Calu3 (cell line): Measurements from ENCODE around the gene OR52B2. TPM values are rescaled to one million over a fixed set of nuclear protein-coding genes. Genes with fewer than 3 reads are reported as not detected.

ENCODE experiments used
- BruUV-seq: library from RNA; stranded (reverse); fragments of 400-500 nt; replicated peaks from 2 replicates; lab custom pipeline; 2021; lab: Mats Ljungman, UMichigan
- CTCF ChIA-PET: fragments of 300-600 bp; sonication (Branson Sonifier 250); formaldehyde crosslinking; loops from one replicate; lab custom pipeline; 2022; ENCODE audit warnings: antibody characterized with exemption; lab: Charles Lee
- DNase-seq: peaks from one replicate; pipeline ENCODE4 v3.0.0; 2022
- H3K27ac Mint-ChIP-seq: one replicate; pipeline ENCODE4 v1.8.0; 2022; ENCODE audit warnings: mixed read lengths; ENCODE audit not compliant: unreplicated experiment
- H3K27me3 Mint-ChIP-seq: one replicate; pipeline ENCODE4 v1.8.0; 2022; ENCODE audit warnings: mixed read lengths; ENCODE audit not compliant: unreplicated experiment
- H3K36me3 Mint-ChIP-seq: one replicate; pipeline ENCODE4 v1.8.0; 2022; ENCODE audit warnings: mild to moderate bottlenecking, moderate library complexity, mixed read lengths; ENCODE audit not compliant: insufficient read depth, unreplicated experiment
- H3K4me1 Mint-ChIP-seq: one replicate; pipeline ENCODE4 v1.8.0; 2022; ENCODE audit warnings: mild to moderate bottlenecking, low read depth, mixed read lengths; ENCODE audit not compliant: unreplicated experiment
- H3K4me3 Mint-ChIP-seq: one replicate; pipeline ENCODE4 v1.8.0; 2022; ENCODE audit warnings: mild to moderate bottlenecking, low read depth, moderate library complexity, mixed read lengths; ENCODE audit not compliant: unreplicated experiment
- H3K9me3 Mint-ChIP-seq: one replicate; pipeline ENCODE4 v1.8.0; 2022; ENCODE audit warnings: low read depth, mixed read lengths; ENCODE audit not compliant: unreplicated experiment
- intact Hi-C: fragments of 100-400 bp; cut with micrococcal nuclease; formaldehyde crosslinking; loops from one replicate; pipeline ENCODE4 v1.10.0; 2022; ENCODE audit not compliant: unreplicated experiment
- total RNA-seq: library from RNA; stranded (reverse); gene quantifications from 2 replicates; pipeline ENCODE4 v1.2.3, GENCODE V29; 2022
- TF ChIP-seq, protein P1 (sequence below): fragments of 200-600 bp; IDR thresholded peaks from one replicate; pipeline ENCODE4 v1.8.0; 2022; ENCODE audit warnings: antibody characterized with exemption; ENCODE audit not compliant: unreplicated experiment

OR52B2 gene
- total RNA-seq, 1 experiment from 2014 or later = not detected

DNA sequence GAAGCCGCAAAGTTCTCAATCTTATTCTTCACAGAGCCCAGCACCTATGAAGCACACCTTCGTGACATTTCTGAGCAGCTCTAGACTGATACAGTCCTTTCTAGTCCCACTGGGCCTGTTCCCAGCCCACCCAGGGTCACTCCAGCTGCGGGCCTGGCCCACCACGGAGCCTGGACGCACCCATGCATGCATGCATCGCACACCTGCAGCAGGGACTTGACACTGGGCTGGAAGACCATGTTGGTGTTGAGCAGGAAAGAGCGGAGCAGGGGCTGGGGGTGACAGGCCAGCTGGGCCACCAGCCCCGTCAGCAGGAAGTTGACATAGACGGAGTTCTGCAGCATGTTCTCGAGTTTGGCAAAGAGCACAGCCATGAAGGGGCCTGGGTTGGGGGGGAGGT lies 44.4 kb upstream of the OR52B2 start:
- H3K27ac Mint-ChIP-seq = no peak overlapping the region
- no TSS peak for BruUV-seq
- peaks cover 5% of the 10 kb centered on the region for H3K36me3 Mint-ChIP-seq
- no peaks in the 10 kb centered on the region for H3K9me3 Mint-ChIP-seq
- CTCF ChIA-PET = no interaction called here
- H3K27me3 Mint-ChIP-seq = no peaks in the 10 kb centered on the region
- H3K4me1 Mint-ChIP-seq = peaks cover 3% of the 10 kb centered on the region
- TF ChIP-seq, protein P1, sequence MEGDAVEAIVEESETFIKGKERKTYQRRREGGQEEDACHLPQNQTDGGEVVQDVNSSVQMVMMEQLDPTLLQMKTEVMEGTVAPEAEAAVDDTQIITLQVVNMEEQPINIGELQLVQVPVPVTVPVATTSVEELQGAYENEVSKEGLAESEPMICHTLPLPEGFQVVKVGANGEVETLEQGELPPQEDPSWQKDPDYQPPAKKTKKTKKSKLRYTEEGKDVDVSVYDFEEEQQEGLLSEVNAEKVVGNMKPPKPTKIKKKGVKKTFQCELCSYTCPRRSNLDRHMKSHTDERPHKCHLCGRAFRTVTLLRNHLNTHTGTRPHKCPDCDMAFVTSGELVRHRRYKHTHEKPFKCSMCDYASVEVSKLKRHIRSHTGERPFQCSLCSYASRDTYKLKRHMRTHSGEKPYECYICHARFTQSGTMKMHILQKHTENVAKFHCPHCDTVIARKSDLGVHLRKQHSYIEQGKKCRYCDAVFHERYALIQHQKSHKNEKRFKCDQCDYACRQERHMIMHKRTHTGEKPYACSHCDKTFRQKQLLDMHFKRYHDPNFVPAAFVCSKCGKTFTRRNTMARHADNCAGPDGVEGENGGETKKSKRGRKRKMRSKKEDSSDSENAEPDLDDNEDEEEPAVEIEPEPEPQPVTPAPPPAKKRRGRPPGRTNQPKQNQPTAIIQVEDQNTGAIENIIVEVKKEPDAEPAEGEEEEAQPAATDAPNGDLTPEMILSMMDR = no peak
- DNase-seq = no peak
- H3K4me3 Mint-ChIP-seq = no peak overlapping the region
- intact Hi-C loops = no loop called here

DNA sequence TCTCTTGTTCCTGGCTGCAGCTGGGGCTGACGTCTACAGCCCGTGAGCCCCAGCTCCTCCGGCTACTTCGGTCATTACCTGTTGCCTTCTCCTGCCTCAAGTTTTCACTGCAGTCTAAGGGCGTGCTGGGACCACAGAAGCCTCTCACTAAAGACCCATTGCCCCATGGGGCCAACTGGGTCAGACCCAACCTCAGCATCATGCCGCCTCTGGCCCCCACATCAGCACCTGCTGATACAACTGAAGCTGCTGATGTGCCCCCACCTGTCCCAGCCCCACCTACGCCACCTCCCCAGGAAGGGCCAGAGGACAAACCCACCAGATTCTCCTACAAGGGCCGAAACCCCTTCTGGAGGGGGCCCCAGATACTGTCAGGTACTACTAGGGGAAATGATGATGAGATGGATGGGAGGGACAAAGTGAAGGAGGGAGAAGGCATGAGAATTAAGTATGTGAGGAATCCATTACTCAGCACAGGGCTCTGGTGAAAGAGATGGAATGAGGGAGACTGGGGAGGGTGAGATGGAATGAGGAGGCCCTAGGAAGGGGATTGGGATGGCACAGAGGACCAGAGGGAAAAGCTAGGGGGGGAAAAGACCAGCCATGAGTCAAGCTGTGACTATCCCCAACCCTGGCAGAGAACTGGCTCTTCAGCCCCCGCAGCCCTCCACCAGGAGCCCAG lies 40.3 kb upstream of the OR52B2 start:
- Mint-ChIP-seq H3K4me1 (peaks cover 9% of the 10 kb centered on the region), H3K9me3 (no peaks in the 10 kb centered on the region), H3K4me3 (no peak overlapping the region), H3K27me3 (no peaks in the 10 kb centered on the region), H3K27ac (no peak overlapping the region), H3K36me3 (peaks cover 4% of the 10 kb centered on the region)
- intact Hi-C loops = no loop called here
- CTCF ChIA-PET = no interaction called here
- TF ChIP-seq, protein P1 = no peak
- DNase-seq = no peak
- BruUV-seq = no TSS peak

DNA sequence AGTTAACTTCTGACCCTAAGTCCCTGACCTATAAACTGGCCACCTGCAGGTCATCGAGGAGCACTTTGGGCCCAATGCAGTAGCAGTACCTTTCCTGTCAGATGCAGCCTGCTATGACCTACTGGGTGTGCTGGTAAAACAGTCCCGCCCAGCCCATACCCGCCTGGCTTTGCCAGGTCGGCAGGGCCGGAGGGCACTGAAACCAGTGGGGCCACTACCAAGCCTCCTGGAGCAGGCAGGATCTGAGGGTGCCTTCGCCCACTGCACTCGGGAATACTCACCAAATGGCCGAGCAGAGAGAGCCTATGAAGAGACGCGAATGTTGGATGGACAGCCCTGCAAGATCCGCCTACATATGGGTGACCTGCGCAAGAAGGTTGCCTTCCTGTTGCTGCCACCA lies 39.7 kb upstream of the OR52B2 start:
- peaks cover 9% of the 10 kb centered on the region for H3K4me1 Mint-ChIP-seq
- no peak for DNase-seq
- intact Hi-C loops = no loop called here
- TF ChIP-seq, protein P1 = no peak
- peaks cover 4% of the 10 kb centered on the region for H3K36me3 Mint-ChIP-seq
- no peak overlapping the region for H3K4me3 Mint-ChIP-seq
- H3K27ac Mint-ChIP-seq = no peak overlapping the region
- CTCF ChIA-PET = no interaction called here
- no peaks in the 10 kb centered on the region for H3K9me3 Mint-ChIP-seq
- no TSS peak for BruUV-seq
- no peaks in the 10 kb centered on the region for H3K27me3 Mint-ChIP-seq

DNA sequence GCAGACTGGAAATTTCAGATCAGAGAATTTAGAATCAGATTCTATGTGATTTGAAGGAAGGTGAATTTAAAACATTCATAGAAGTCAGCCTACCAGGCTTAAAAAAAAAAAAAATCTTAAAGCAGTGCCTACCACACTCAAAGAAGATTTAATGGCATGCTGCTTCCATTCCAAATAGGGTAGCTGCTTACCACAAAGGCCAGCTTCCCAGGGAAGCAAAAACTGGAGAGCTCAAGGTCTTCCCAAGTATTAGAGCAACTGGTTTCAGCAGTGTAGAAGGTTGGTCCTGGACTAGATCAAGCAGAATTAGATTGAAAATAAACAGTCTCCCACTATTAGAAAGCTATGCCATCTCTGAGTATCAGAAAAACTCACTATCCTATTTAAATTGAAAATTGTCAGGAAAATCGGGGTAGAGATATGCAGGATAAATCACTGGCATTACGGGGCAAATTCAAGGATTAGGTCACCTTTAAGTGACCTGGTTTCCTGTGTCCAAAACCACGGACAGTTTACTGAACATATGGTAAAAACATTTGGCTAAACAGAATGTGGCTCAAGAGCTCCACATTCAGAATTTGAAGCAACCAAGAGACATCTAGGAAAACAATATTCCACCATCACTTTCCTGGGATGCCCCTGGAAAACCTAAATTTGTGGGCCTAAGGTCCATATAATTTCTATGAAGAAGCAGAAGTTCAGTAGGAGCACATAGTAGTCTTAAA lies 36.5 kb upstream of the OR52B2 start:
- DNase-seq = no peak
- H3K9me3 Mint-ChIP-seq = no peaks in the 10 kb centered on the region
- no peak overlapping the region for H3K27ac Mint-ChIP-seq
- CTCF ChIA-PET = no interaction called here
- H3K36me3 Mint-ChIP-seq = peaks cover 4% of the 10 kb centered on the region
- H3K4me3 Mint-ChIP-seq = no peak overlapping the region
- BruUV-seq = no TSS peak
- TF ChIP-seq, protein P1 = no peak
- peaks cover 9% of the 10 kb centered on the region for H3K4me1 Mint-ChIP-seq
- intact Hi-C loops = no loop called here
- no peaks in the 10 kb centered on the region for H3K27me3 Mint-ChIP-seq
